ENCODE results near the gene SMIM5. TPM values are rescaled to one million over a fixed set of nuclear protein-coding genes. Genes with fewer than 3 reads are reported as not detected.

Gene SMIM5
- total RNA-seq, 1 experiment from 2014 or later = not detected

DNA sequence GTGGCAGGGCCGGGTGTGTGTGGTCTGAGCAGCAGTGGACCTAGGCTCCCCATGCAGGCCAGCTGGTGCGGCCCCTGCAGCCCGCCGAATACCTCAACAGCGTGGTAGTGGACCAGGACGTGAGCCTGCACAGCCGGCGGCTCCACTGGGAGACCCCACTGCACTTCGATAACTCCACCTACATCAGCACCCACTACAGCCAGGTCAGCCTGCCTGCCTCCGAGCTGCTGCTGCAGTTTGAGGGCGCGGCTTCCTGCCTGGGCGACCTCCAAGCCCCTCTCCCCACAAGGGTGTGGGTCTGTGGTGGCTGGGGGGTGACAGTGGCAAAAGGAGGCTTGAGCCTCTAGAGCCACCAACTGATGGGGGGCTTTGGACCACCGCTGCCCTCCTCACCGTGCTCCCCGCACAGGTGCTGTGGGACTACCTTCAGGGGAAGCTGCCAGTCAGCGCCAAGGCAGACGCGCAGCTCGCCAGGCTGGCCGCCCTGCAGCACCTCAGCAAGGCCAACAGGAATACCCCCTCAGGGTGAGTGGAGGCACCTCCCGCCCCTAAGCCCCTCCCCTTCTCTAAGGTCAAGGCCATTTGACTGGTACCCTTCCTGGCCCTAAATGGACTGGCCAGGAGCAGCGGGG, 8.4 kb upstream of the SMIM5 start:
- Histone ChIP-seq H4K20me1 (ENCODE audit: insufficient read depth, low read depth, low read length) (0 out of 2 replicates have a peak, but pooled peaks cover 12% of the 10 kb centered on the region), H3K9me3 (ENCODE audit: low read length) (no peaks in the 10 kb centered on the region), H3K4me3 (ENCODE audit: low read length) (no peak overlapping the region), H3K4me1 (ENCODE audit: low read length) (no peaks in the 10 kb centered on the region), H3K36me3 (ENCODE audit: insufficient read depth, low read length) (no peaks in the 10 kb centered on the region), H3K27ac (ENCODE audit: low read length) (no peak overlapping the region), H3K4me2 (ENCODE audit: low read depth, low read length, poor library complexity, severe bottlenecking) (no peak overlapping the region), H3K27me3 (ENCODE audit: low read length) (no peaks in the 10 kb centered on the region), H3K9ac (ENCODE audit: low read length) (no peak overlapping the region), H3K9me2 (replicated peaks; ENCODE audit: insufficient read depth, low read length) (no peaks in the 10 kb centered on the region), H3K79me2 (ENCODE audit: low read length) (no peaks in the 10 kb centered on the region), H2AFZ (ENCODE audit: low read length) (no peak overlapping the region)
- DNase-seq = no peak

DNA sequence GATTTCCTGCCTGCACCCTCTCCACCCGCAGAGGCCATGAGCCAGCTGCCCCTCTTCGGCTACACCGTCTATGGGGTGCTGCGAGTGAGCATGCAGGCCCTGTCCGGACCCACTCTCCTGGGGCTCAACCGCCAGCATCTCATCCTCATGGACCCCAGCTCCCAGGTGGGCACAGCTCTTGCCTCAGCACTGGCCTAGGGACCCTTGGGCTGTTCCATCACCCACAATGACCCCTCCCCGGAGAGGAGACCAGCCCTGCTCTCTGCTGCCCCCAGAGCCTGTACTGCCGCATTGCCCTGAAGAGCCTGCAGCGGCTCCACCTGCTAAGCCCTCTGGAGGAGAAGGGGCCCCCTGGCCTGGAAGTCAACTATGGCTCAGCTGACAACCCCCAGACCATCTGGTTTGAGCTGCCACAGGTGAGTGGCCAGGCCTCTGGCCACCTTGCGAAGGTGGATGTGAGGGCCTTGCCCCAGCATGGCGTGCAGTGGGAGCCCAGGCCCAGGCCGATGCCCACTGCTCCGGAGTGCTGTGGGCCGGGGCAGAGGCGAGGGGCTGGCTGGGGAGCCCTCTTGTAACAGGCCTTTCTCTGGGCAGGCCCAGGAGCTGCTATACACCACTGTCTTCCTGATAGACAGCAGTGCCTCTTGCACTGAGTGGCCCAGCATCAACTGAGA, 7.3 kb upstream of the SMIM5 start:
- peak; percentile 80 for DNase-seq
- H2AFZ ChIP-seq (ENCODE audit: low read length) = no peak overlapping the region

DNA sequence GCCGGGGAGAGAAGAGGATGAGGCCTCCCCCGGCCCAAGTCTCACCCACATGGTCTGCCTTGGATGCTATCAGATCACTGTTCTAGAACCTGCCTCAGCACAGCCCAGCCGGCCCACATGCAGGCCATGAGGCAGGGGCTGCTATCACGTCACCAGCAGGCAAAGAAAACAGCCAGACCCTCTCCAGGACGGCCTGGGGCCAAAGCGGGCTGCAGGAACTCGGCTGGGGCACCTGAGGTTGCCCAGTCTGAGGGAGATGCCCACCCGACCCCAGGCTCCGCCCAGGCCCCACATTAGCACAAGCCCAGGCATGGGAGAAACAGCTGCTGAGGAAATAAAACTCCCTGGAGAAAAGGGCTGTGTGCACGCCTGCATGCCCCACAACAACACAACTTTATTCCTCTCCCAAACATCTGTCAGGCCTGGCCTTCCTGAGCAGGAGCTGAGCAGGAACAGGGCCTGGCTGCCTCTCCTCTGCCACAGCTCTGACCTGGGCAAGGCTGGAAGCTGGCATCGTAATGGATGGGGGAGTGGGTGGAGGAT, 6.7 kb upstream of the SMIM5 start:
- Histone ChIP-seq H3K9me3 (ENCODE audit: low read length) (no peaks in the 10 kb centered on the region), H3K9me2 (replicated peaks; ENCODE audit: insufficient read depth, low read length) (no peaks in the 10 kb centered on the region), H4K20me1 (ENCODE audit: insufficient read depth, low read depth, low read length) (0 out of 2 replicates have a peak, but pooled peaks cover 5% of the 10 kb centered on the region), H3K27ac (ENCODE audit: low read length) (no peak overlapping the region), H3K4me2 (ENCODE audit: low read depth, low read length, poor library complexity, severe bottlenecking) (no peak overlapping the region), H3K27me3 (ENCODE audit: low read length) (no peaks in the 10 kb centered on the region), H3K36me3 (ENCODE audit: insufficient read depth, low read length) (no peaks in the 10 kb centered on the region), H2AFZ (ENCODE audit: low read length) (no peak overlapping the region), H3K9ac (ENCODE audit: low read length) (no peak overlapping the region), H3K4me3 (ENCODE audit: low read length) (no peak overlapping the region), H3K79me2 (ENCODE audit: low read length) (no peaks in the 10 kb centered on the region), H3K4me1 (ENCODE audit: low read length) (no peaks in the 10 kb centered on the region)
- DNase-seq = no peak

More for the DNA sequence above, 7.3 kb upstream of the SMIM5 start:
- H3K4me2 ChIP-seq (ENCODE audit: low read depth, low read length, poor library complexity, severe bottlenecking) = no peak overlapping the region
- no peaks in the 10 kb centered on the region for H3K4me1 ChIP-seq (ENCODE audit: low read length)
- 0 out of 2 replicates have a peak, but pooled peaks cover 6% of the 10 kb centered on the region for H4K20me1 ChIP-seq (ENCODE audit: insufficient read depth, low read depth, low read length)
- H3K9me2 ChIP-seq (replicated peaks; ENCODE audit: insufficient read depth, low read length) = no peaks in the 10 kb centered on the region
- H3K79me2 ChIP-seq (ENCODE audit: low read length) = no peaks in the 10 kb centered on the region
- H3K9ac ChIP-seq (ENCODE audit: low read length) = no peak overlapping the region
- no peaks in the 10 kb centered on the region for H3K9me3 ChIP-seq (ENCODE audit: low read length)
- no peaks in the 10 kb centered on the region for H3K27me3 ChIP-seq (ENCODE audit: low read length)
- no peaks in the 10 kb centered on the region for H3K36me3 ChIP-seq (ENCODE audit: insufficient read depth, low read length)
- H3K4me3 ChIP-seq (ENCODE audit: low read length) = no peak overlapping the region
- H3K27ac ChIP-seq (ENCODE audit: low read length) = no peak overlapping the region

DNA sequence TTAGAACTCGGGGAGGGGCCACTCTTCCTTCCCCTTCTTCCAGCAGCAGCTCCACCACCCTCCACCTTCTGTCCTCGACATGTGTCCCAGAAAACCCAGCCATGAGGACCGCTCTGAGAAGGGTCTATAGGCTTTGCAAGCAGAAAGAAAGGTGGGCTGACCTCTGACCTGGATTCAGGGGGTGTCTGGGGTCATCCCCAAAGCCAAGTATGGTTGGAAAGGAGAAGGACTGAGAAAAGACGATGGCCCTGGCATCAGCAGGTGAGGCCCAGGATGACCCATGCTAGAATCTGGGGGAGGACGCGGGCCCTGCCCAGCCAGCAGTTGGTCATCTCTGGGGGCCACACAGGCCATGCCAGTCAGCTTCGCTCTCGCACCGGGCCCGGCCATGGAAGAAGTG, 6.1 kb upstream of the SMIM5 start:
- Histone ChIP-seq H3K27ac (ENCODE audit: low read length) (no peak overlapping the region), H3K9me2 (replicated peaks; ENCODE audit: insufficient read depth, low read length) (no peaks in the 10 kb centered on the region), H3K79me2 (ENCODE audit: low read length) (no peaks in the 10 kb centered on the region), H3K4me2 (ENCODE audit: low read depth, low read length, poor library complexity, severe bottlenecking) (no peak overlapping the region), H3K9ac (ENCODE audit: low read length) (no peak overlapping the region), H3K4me1 (ENCODE audit: low read length) (no peaks in the 10 kb centered on the region), H3K9me3 (ENCODE audit: low read length) (no peaks in the 10 kb centered on the region), H2AFZ (ENCODE audit: low read length) (no peak overlapping the region), H3K36me3 (ENCODE audit: insufficient read depth, low read length) (no peaks in the 10 kb centered on the region), H3K4me3 (ENCODE audit: low read length) (no peak overlapping the region), H4K20me1 (ENCODE audit: insufficient read depth, low read depth, low read length) (no peaks in the 10 kb centered on the region), H3K27me3 (ENCODE audit: low read length) (no peaks in the 10 kb centered on the region)
- DNase-seq = no peak

DNA sequence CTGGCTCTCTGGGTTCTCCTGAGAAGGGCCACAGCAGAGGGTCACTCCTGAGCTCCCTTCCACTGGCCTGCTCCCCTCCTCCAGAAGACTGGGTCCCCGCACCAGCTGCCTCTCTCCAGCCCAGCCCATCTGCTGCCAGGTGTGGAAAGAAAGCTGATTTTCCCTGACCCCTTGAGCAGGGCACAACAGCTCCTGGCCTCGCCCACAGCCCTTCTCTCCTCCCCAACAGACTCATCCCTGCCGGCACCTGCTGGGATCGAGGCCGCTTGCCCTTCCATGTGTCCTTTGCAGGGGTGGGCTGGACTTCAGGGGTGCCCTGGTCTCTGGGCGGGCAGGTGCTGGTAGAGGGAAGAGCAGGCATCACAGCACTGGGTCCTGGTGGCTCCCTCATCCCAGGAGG, 4.8 kb upstream of the SMIM5 start:
- Histone ChIP-seq H3K27me3 (ENCODE audit: low read length) (no peaks in the 10 kb centered on the region), H3K4me3 (ENCODE audit: low read length) (no peak overlapping the region), H3K9ac (ENCODE audit: low read length) (no peak overlapping the region), H3K9me3 (ENCODE audit: low read length) (no peaks in the 10 kb centered on the region), H3K9me2 (replicated peaks; ENCODE audit: insufficient read depth, low read length) (no peaks in the 10 kb centered on the region), H3K79me2 (ENCODE audit: low read length) (no peaks in the 10 kb centered on the region), H3K36me3 (ENCODE audit: insufficient read depth, low read length) (no peaks in the 10 kb centered on the region), H3K27ac (ENCODE audit: low read length) (no peak overlapping the region), H4K20me1 (ENCODE audit: insufficient read depth, low read depth, low read length) (no peaks in the 10 kb centered on the region; the same call in 1 of the 2 replicates), H3K4me1 (ENCODE audit: low read length) (peaks cover 5% of the 10 kb centered on the region), H3K4me2 (ENCODE audit: low read depth, low read length, poor library complexity, severe bottlenecking) (no peak overlapping the region), H2AFZ (ENCODE audit: low read length) (no peak overlapping the region)
- no peak for DNase-seq

DNA sequence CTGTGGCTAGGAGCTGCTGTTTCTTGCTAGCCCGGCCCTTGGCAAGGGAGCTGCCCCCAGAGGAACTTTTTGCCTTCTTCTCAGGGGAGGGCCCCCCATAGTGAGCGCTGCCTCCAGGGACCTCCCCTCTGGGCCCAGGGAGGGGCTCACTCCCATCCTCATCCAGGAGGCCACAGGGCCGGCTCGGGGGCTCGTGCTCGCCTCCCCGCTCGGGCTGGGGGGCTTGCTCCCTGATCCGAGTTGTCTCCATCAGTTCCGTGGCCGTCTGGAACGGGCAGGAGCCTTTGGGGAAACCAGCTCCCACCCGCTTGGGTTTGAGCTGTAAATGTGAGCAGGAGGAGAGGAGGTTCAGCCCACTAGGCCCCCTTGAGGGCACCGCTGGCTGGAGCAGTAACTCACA, 4.1 kb upstream of the SMIM5 start:
- no peak overlapping the region for H3K4me3 ChIP-seq (ENCODE audit: low read length)
- DNase-seq = no peak
- H3K9ac ChIP-seq (ENCODE audit: low read length) = no peak overlapping the region
- no peaks in the 10 kb centered on the region for H3K79me2 ChIP-seq (ENCODE audit: low read length)
- H3K9me3 ChIP-seq (ENCODE audit: low read length) = no peaks in the 10 kb centered on the region
- peaks cover 12% of the 10 kb centered on the region for H3K4me1 ChIP-seq (ENCODE audit: low read length)
- H3K4me2 ChIP-seq (ENCODE audit: low read depth, low read length, poor library complexity, severe bottlenecking) = no peak overlapping the region
- H3K36me3 ChIP-seq (ENCODE audit: insufficient read depth, low read length) = no peaks in the 10 kb centered on the region
- peaks cover 2% of the 10 kb centered on the region; the same call in 1 of the 2 replicates for H4K20me1 ChIP-seq (ENCODE audit: insufficient read depth, low read depth, low read length)
- H3K9me2 ChIP-seq (replicated peaks; ENCODE audit: insufficient read depth, low read length) = no peaks in the 10 kb centered on the region
- no peak overlapping the region for H3K27ac ChIP-seq (ENCODE audit: low read length)
- H2AFZ ChIP-seq (ENCODE audit: low read length) = no peak overlapping the region
- H3K27me3 ChIP-seq (ENCODE audit: low read length) = no peaks in the 10 kb centered on the region

DNA sequence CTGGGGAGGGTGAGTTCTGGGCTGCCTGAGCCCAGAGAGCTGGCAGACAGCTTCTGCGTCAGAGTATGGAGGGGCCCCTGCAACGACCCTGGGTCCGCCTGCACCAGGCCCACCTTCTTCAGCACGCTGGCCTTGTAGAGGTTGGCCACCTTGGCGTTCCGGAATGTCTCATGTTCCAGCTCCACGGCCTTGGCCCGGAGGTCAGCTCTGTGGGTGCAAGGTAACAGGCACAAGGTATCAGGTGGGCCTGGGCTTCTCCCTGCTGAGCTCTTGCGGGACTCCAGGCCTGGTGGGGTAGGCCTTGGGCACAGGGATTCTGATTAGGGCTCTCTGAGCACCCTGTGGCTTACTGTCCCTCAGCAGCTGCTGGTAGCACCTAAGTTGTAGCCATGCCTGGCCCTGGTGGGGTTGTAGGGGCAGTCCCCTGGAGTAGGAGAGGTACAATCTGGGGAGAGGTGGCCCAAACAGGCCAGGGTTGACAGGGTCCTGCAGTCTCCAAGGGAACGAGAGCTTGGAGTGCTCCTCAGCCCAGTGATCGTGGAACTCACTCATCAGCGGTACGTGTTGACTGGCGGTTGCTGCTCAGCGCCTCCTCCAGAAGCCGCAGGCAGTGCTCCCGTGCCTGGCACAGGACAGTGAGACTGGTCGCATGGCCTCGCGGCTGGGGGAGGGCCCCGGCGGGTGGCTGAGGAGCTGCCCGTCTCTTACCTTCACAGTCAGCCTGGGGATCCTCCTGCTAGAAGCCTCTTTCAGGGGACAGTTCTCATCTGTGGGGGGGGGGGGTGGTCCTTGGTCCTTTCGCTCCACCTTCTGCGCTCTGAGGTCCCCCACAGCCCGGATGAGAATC, 2.9 kb upstream of the SMIM5 start:
- no peak overlapping the region for H3K9ac ChIP-seq (ENCODE audit: low read length)
- H3K9me2 ChIP-seq (replicated peaks; ENCODE audit: insufficient read depth, low read length) = no peaks in the 10 kb centered on the region

DNA sequence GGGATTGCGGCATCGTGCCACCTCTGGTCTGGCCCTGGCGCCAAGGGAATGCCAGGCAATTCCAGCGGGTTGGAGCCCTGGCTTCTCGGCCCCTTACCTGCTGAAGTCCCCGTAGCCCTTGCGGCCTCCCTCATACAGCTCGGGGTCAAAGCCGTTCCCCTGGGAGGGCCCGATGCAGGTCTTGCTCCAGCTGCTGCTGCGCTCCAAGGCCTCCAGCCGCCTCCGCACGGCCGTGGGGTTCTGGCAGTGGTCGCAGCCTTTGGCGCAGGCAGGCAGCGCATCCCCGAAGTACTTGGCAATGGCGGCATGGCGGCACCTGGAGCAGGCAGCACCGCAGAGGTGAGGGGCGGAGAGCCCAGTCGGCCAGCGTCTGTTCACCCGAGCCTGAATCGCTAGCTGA, 1.9 kb upstream of the SMIM5 start:
- Histone ChIP-seq H4K20me1 (ENCODE audit: insufficient read depth, low read depth, low read length) (peaks cover 13% of the 10 kb centered on the region; the same call in 1 of the 2 replicates), H2AFZ (ENCODE audit: low read length) (no peak overlapping the region)
- no peak for DNase-seq

More for the DNA sequence above, 2.9 kb upstream of the SMIM5 start:
- no peaks in the 10 kb centered on the region for H3K79me2 ChIP-seq (ENCODE audit: low read length)
- no peak for DNase-seq
- no peaks in the 10 kb centered on the region for H3K9me3 ChIP-seq (ENCODE audit: low read length)
- no peak overlapping the region for H3K27ac ChIP-seq (ENCODE audit: low read length)
- no peaks in the 10 kb centered on the region for H3K36me3 ChIP-seq (ENCODE audit: insufficient read depth, low read length)
- H3K27me3 ChIP-seq (ENCODE audit: low read length) = no peaks in the 10 kb centered on the region
- no peak overlapping the region for H3K4me2 ChIP-seq (ENCODE audit: low read depth, low read length, poor library complexity, severe bottlenecking)
- peaks cover 18% of the 10 kb centered on the region for H3K4me1 ChIP-seq (ENCODE audit: low read length)
- no peak overlapping the region for H2AFZ ChIP-seq (ENCODE audit: low read length)
- peaks cover 13% of the 10 kb centered on the region; the same call in 1 of the 2 replicates for H4K20me1 ChIP-seq (ENCODE audit: insufficient read depth, low read depth, low read length)
- no peak overlapping the region for H3K4me3 ChIP-seq (ENCODE audit: low read length)

More for the DNA sequence above, 1.9 kb upstream of the SMIM5 start:
- Histone ChIP-seq H3K79me2 (ENCODE audit: low read length) (no peaks in the 10 kb centered on the region), H3K4me1 (ENCODE audit: low read length) (peaks cover 18% of the 10 kb centered on the region), H3K4me2 (ENCODE audit: low read depth, low read length, poor library complexity, severe bottlenecking) (no peak overlapping the region), H3K27ac (ENCODE audit: low read length) (no peak overlapping the region), H3K4me3 (ENCODE audit: low read length) (no peak overlapping the region), H3K9me2 (replicated peaks; ENCODE audit: insufficient read depth, low read length) (no peaks in the 10 kb centered on the region), H3K27me3 (ENCODE audit: low read length) (no peaks in the 10 kb centered on the region), H3K36me3 (ENCODE audit: insufficient read depth, low read length) (no peaks in the 10 kb centered on the region), H3K9me3 (ENCODE audit: low read length) (no peaks in the 10 kb centered on the region), H3K9ac (ENCODE audit: low read length) (no peak overlapping the region)
